Measurements from ENCODE around the gene RBM46.

DNA sequence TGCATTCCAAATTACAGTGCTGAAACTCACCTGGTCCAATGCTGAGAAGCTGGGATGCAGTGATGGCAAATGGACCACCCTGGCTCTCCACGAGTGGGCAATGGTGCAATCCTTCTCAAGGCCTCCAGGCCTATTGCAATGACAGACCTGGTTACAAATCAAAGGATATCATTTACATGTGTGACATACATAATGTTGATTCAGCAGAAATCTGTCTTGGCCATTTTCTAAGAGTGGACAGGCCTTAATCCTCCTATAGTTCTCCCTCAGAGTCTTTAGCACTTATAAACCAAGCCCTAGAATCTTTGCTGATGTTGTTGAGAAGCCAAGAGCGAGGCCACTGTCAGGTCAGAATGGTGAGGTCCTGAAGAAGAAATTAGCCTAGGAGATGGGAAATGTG, 20.2 kb upstream of the RBM46 start:
- TF ChIP-seq POLR2A (IDR thresholded peaks at IDR 0.05) = no peak
- no peak for TF ChIP-seq POLR2AphosphoS5 (IDR thresholded peaks at IDR 0.05)
- TF ChIP-seq EP300 (IDR thresholded peaks at IDR 0.05) = no peak
- TF ChIP-seq CTCF (IDR thresholded peaks at IDR 0.05) = no peak
